OCI-LY3 (cell line): Measurements from ENCODE around the gene SLC1A5.
"Not testable (repeated sequence)": the region's sequence is repeated elsewhere in the genome, so short reads cannot be mapped to it uniquely, and the experiment has no call there.

Experiments used
- H2AFZ ChIP-seq: fragments of 200-600, 300-600 bp; shearing (Covaris generic); 2 replicates; pipeline ENCODE4 v1.6.0; 2014; ENCODE audit warnings: antibody characterized with exemption, low read depth, low read length
- H3K27ac ChIP-seq: fragments of 200-600, 300-600 bp; sonication (generic); 2 replicates; pipeline ENCODE4 v1.5.1; 2014; ENCODE audit warnings: mild to moderate bottlenecking, low read length, moderate library complexity, mixed read lengths
- H3K27me3 ChIP-seq: fragments of 200-600, 300-600 bp; sonication (generic); 2 replicates; pipeline ENCODE4 v1.6.1; 2014; ENCODE audit warnings: low read depth, low read length, mixed read lengths
- H3K36me3 ChIP-seq: fragments of 200-600, 300-600 bp; sonication (generic); replicated peaks from 2 replicates; pipeline ENCODE3; 2014; ENCODE audit warnings: low read depth, low read length, mixed read lengths
- H3K4me1 ChIP-seq: fragments of 300-600, 200-600 bp; sonication (generic); 2 replicates; pipeline ENCODE4 v1.6.1; 2014; ENCODE audit warnings: low read length, mixed read lengths
- H3K4me2 ChIP-seq: fragments of 200-600, 300-600 bp; sonication (generic); 2 replicates; pipeline ENCODE4 v1.6.1; 2014; ENCODE audit warnings: low read length, mixed read lengths
- H3K4me3 ChIP-seq: fragments of 300-600, 200-600 bp; sonication (generic); 2 replicates; pipeline ENCODE4 v1.5.1; 2014; ENCODE audit warnings: antibody characterized with exemption, mild to moderate bottlenecking, low read length, moderate library complexity
- H3K79me2 ChIP-seq: fragments of 300-600, 200-600 bp; shearing (Covaris generic); 2 replicates; pipeline ENCODE4 v1.6.1; 2014; ENCODE audit warnings: mild to moderate bottlenecking, low read length, mixed read lengths
- H3K9ac ChIP-seq: fragments of 300-600, 200-600 bp; shearing (Covaris generic); 2 replicates; pipeline ENCODE4 v1.6.0; 2014; ENCODE audit warnings: mild to moderate bottlenecking, low read length, moderate library complexity
- H3K9me3 ChIP-seq: fragments of 200-600, 300-600 bp; shearing (Covaris generic); 2 replicates; pipeline ENCODE4 v1.6.1; 2014; ENCODE audit warnings: low read length, mixed read lengths; ENCODE audit not compliant: insufficient read depth
- H4K20me1 ChIP-seq: fragments of 200-600, 300-600 bp; sonication (generic); 2 replicates; pipeline ENCODE4 v1.6.1; 2016; ENCODE audit warnings: low read length, mixed read lengths; ENCODE audit not compliant: insufficient read depth
- CTCF ChIP-seq: fragments of 200-600, 300-600 bp; sonication (generic); IDR thresholded peaks from 2 replicates; pipeline ENCODE4 v1.5.1; 2014; ENCODE audit warnings: antibody characterized with exemption, low read length, low read depth
- EZH2phosphoT487 ChIP-seq: fragments of 200-600 bp; shearing (Covaris generic); IDR thresholded peaks from 2 replicates; pipeline ENCODE4 v1.6.1; 2018; ENCODE audit warnings: antibody characterized with exemption, mixed run types, low read depth

SLC1A5 gene

GRCh38 chr19:46782355-46783019 lies 5.9 kb downstream of the SLC1A5 start:
- Histone ChIP-seq H3K4me2 (no peak overlapping the region), H3K27ac (no peak overlapping the region), H3K36me3 (peaks cover 77% of the 10 kb centered on the region), H2AFZ (no peak overlapping the region), H3K27me3 (no peaks in the 10 kb centered on the region), H3K79me2 (peaks cover 85% of the 10 kb centered on the region), H3K4me3 (no peak overlapping the region), H3K9ac (no peak overlapping the region), H3K4me1 (peaks cover 21% of the 10 kb centered on the region), H3K9me3 (no peaks in the 10 kb centered on the region), H4K20me1 (peaks cover 77% of the 10 kb centered on the region)
- TF ChIP-seq EZH2phosphoT487: no peak
- no peak for TF ChIP-seq CTCF

- H2AFZ ChIP-seq, H3K4me3 ChIP-seq, H3K4me2 ChIP-seq, H3K27me3 ChIP-seq, H3K9ac ChIP-seq, H3K9me3 ChIP-seq, H3K4me1 ChIP-seq, H3K27ac ChIP-seq: not testable (repeated sequence)
- Histone ChIP-seq H3K79me2 (peaks cover 41% of the 10 kb centered on the region), H3K36me3 (peaks cover 68% of the 10 kb centered on the region), H4K20me1 (peaks cover 67% of the 10 kb centered on the region)
These were observed 10.3 kb downstream of the SLC1A5 start for GRCh38 chr19:46777956-46778645.

- H3K79me2 ChIP-seq: peaks cover 32% of the 10 kb centered on the region
- H3K36me3 ChIP-seq: peaks cover 59% of the 10 kb centered on the region
These were observed 11.2 kb downstream of the SLC1A5 start for GRCh38 chr19:46776927-46777911.

More at GRCh38 chr19:46776927-46777911, 11.2 kb downstream of the SLC1A5 start:
- TF ChIP-seq CTCF (no peak), EZH2phosphoT487 (no peak)
- no peak overlapping the region for H3K9ac ChIP-seq
- H3K4me3 ChIP-seq: no peak overlapping the region
- no peaks in the 10 kb centered on the region for H3K4me1 ChIP-seq
- no peaks in the 10 kb centered on the region for H3K27me3 ChIP-seq
- H3K9me3 ChIP-seq: no peaks in the 10 kb centered on the region
- H3K4me2 ChIP-seq: no peak overlapping the region
- H2AFZ ChIP-seq: no peak overlapping the region
- H4K20me1 ChIP-seq: peaks cover 58% of the 10 kb centered on the region
- no peak overlapping the region for H3K27ac ChIP-seq
